H9 (cell line): ENCODE measurements around the gene KISS1R. TPM values are rescaled to one million over a fixed set of nuclear protein-coding genes. Genes with fewer than 3 reads are reported as not detected.
A peak's percentile ranks its signal among the peaks of the same experiment; 100 is the strongest.

ENCODE experiments used
- DNase-seq: peaks from one replicate; pipeline ENCODE4 v3.0.0-alpha.2; 2017
- H2AFZ ChIP-seq: one replicate; pipeline ENCODE4 v1.6.1; 2013; ENCODE audit warnings: mild to moderate bottlenecking, low read length, control low read depth, moderate library complexity
- H2AK5ac ChIP-seq: 2 replicates; pipeline ENCODE4 v1.6.1; 2013; ENCODE audit warnings: low read length, control low read depth, mixed read lengths; ENCODE audit not compliant: insufficient read length
- H2BK120ac ChIP-seq: one replicate; pipeline ENCODE4 v1.6.1; 2013; ENCODE audit warnings: low read depth, mild to moderate bottlenecking, low read length, control low read depth, inconsistent platforms; ENCODE audit not compliant: poor library complexity, severe bottlenecking
- H2BK12ac ChIP-seq: 2 replicates; pipeline ENCODE4 v1.6.1; 2013; ENCODE audit warnings: low read length, control low read depth, mixed read lengths, low read depth; ENCODE audit not compliant: insufficient read length
- H2BK15ac ChIP-seq: 2 replicates; pipeline ENCODE4 v1.6.1; 2013; ENCODE audit warnings: low read depth, low read length, control low read depth
- H2BK20ac ChIP-seq: one replicate; pipeline ENCODE4 v1.6.1; 2013; ENCODE audit warnings: low read depth, mild to moderate bottlenecking, low read length, control low read depth, inconsistent platforms; ENCODE audit not compliant: poor library complexity, severe bottlenecking
- H2BK5ac ChIP-seq: 2 replicates; pipeline ENCODE4 v1.6.1; 2013; ENCODE audit warnings: low read length, control low read depth, mixed read lengths; ENCODE audit not compliant: insufficient read length
- H3K14ac ChIP-seq: 2 replicates; pipeline ENCODE4 v1.6.1; 2013; ENCODE audit warnings: low read length, control low read depth; ENCODE audit not compliant: insufficient read depth
- H3K18ac ChIP-seq: 2 replicates; pipeline ENCODE4 v1.6.1; 2013; ENCODE audit warnings: low read depth, mild to moderate bottlenecking, mixed read lengths, low read length, control low read depth; ENCODE audit not compliant: insufficient read length
- H3K23ac ChIP-seq: 2 replicates; pipeline ENCODE4 v1.6.1; 2013; ENCODE audit warnings: low read length, control low read depth, mixed read lengths, low read depth; ENCODE audit not compliant: insufficient read length
- H3K23me2 ChIP-seq: 2 replicates; pipeline ENCODE4 v1.6.1; 2013; ENCODE audit warnings: low read depth, mild to moderate bottlenecking, mixed read lengths, low read length, control low read depth; ENCODE audit not compliant: insufficient read length, poor library complexity, severe bottlenecking
- H3K27ac ChIP-seq: 2 replicates; pipeline ENCODE4 v1.5.1; 2013; ENCODE audit warnings: low read length, control low read depth, mixed read lengths, low read depth; ENCODE audit not compliant: insufficient read length
- H3K27me3 ChIP-seq: 2 replicates; pipeline ENCODE4 v1.6.1; 2013; ENCODE audit warnings: low read length, control low read depth, inconsistent platforms; ENCODE audit not compliant: insufficient read depth
- H3K4ac ChIP-seq: 2 replicates; pipeline ENCODE4 v1.6.1; 2013; ENCODE audit warnings: low read depth, mild to moderate bottlenecking, control low read depth, inconsistent platforms, low read length, moderate library complexity
- H3K4me1 ChIP-seq: 2 replicates; pipeline ENCODE4 v1.6.1; 2013; ENCODE audit warnings: low read length, control low read depth, inconsistent platforms; ENCODE audit not compliant: insufficient read depth
- H3K4me2 ChIP-seq: 2 replicates; pipeline ENCODE4 v1.6.1; 2013; ENCODE audit warnings: low read length, control low read depth, mixed read lengths; ENCODE audit not compliant: insufficient read length, insufficient read depth
- H3K56ac ChIP-seq: 2 replicates; pipeline ENCODE4 v1.6.1; 2013; ENCODE audit warnings: low read depth, mild to moderate bottlenecking, mixed read lengths, low read length, control low read depth; ENCODE audit not compliant: insufficient read length
- H3K79me1 ChIP-seq: 2 replicates; pipeline ENCODE4 v1.6.1; 2013; ENCODE audit warnings: low read depth, mild to moderate bottlenecking, moderate library complexity, low read length, control low read depth, inconsistent platforms; ENCODE audit not compliant: insufficient read depth, poor library complexity, severe bottlenecking
- H3K79me2 ChIP-seq: 2 replicates; pipeline ENCODE4 v1.6.1; 2013; ENCODE audit warnings: low read length, control low read depth, inconsistent platforms; ENCODE audit not compliant: insufficient read depth
- H3K9ac ChIP-seq: 2 replicates; pipeline ENCODE4 v1.6.1; 2013; ENCODE audit warnings: low read length, control low read depth, mixed read lengths; ENCODE audit not compliant: insufficient read length; ENCODE audit errors: extremely low read depth
- H3K9me3 ChIP-seq: one replicate; pipeline ENCODE4 v1.6.1; 2013; ENCODE audit warnings: low read depth, low read length, inconsistent platforms; ENCODE audit not compliant: control insufficient read depth
- H3T11ph ChIP-seq: one replicate; pipeline ENCODE4 v1.6.1; 2013; ENCODE audit warnings: mild to moderate bottlenecking, low read length, control low read depth, inconsistent platforms
- H4K20me1 ChIP-seq: one replicate; pipeline ENCODE4 v1.6.1; 2013; ENCODE audit not compliant: control insufficient read depth, insufficient read length, insufficient read depth
- H4K5ac ChIP-seq: 2 replicates; pipeline ENCODE4 v1.6.1; 2013; ENCODE audit warnings: low read depth, mild to moderate bottlenecking, mixed read lengths, low read length, control low read depth; ENCODE audit not compliant: insufficient read length
- H4K8ac ChIP-seq: replicated peaks from 2 replicates; pipeline ENCODE4 v1.6.1; 2013; ENCODE audit warnings: low read length, control low read depth, mixed read lengths, low read depth; ENCODE audit not compliant: insufficient read length
- H4K91ac ChIP-seq: 2 replicates; pipeline ENCODE4 v1.6.1; 2013; ENCODE audit warnings: low read depth, mild to moderate bottlenecking, moderate library complexity, mixed read lengths, low read length, control low read depth; ENCODE audit not compliant: insufficient read length
- H3K27ac Mint-ChIP-seq, 3 experiments: 2 replicates in 2 of 3; 3 replicates in 1 of 3; pipeline ENCODE4 v1.8.0; 2020 to 2021; ENCODE audit warnings: mixed read lengths in 3 of 3, mild to moderate bottlenecking in 1 of 3, moderate library complexity in 1 of 3
- H3K27me3 Mint-ChIP-seq: 2 replicates; pipeline ENCODE4 v1.8.0; 2021; ENCODE audit warnings: low read depth, mild to moderate bottlenecking, moderate library complexity, mixed read lengths
- H3K36me3 Mint-ChIP-seq, 3 experiments: 2 replicates in 2 of 3; 3 replicates in 1 of 3; pipeline ENCODE4 v1.8.0; 2020 to 2021; ENCODE audit warnings: low read depth in 3 of 3, mixed read lengths in 3 of 3; ENCODE audit not compliant: insufficient read depth in 1 of 3
- H3K4me1 Mint-ChIP-seq, 2 experiments: 2 replicates each; pipeline ENCODE4 v1.8.0; 2020; ENCODE audit warnings: mixed read lengths in 2 of 2
- H3K4me3 Mint-ChIP-seq, 2 experiments: 2 replicates in 1 of 2; 3 replicates in 1 of 2; pipeline ENCODE4 v1.8.0; 2020 to 2021; ENCODE audit warnings: mild to moderate bottlenecking in 2 of 2, mixed read lengths in 2 of 2, moderate library complexity in 1 of 2
- H3K9me3 Mint-ChIP-seq, 2 experiments: 2 replicates in 1 of 2; 3 replicates in 1 of 2; pipeline ENCODE4 v1.8.0; 2020; ENCODE audit warnings: mild to moderate bottlenecking in 2 of 2, mixed read lengths in 2 of 2, moderate library complexity in 1 of 2
- WGBS: extraction: QIAGEN DNeasy Blood & Tissue Kit; methylation state at CpG from one replicate; pipeline ENCODE4 v1.1.7; 2013; ENCODE audit warnings: missing lambda C conversion rate, low lambda C conversion rate, mixed read lengths; ENCODE audit not compliant: insufficient read length; ENCODE audit errors: extremely low coverage; 5-methylcytosine and 5-hydroxymethylcytosine counted together
- total RNA-seq: library from RNA; stranded (reverse); gene quantifications from 2 replicates; pipeline ENCODE4 v1.2.1, GENCODE V29; 2021
- TF ChIP-seq, protein P1 (sequence below): fragments of 200-600 bp; sonication (generic); conservative IDR thresholded peaks from 3 replicates; pipeline ENCODE4 v1.8.0; 2021; ENCODE audit warnings: antibody characterized with exemption, mild to moderate bottlenecking

Gene KISS1R
- total RNA-seq, 1 experiment from 2014 or later = 3.3 TPM

DNA sequence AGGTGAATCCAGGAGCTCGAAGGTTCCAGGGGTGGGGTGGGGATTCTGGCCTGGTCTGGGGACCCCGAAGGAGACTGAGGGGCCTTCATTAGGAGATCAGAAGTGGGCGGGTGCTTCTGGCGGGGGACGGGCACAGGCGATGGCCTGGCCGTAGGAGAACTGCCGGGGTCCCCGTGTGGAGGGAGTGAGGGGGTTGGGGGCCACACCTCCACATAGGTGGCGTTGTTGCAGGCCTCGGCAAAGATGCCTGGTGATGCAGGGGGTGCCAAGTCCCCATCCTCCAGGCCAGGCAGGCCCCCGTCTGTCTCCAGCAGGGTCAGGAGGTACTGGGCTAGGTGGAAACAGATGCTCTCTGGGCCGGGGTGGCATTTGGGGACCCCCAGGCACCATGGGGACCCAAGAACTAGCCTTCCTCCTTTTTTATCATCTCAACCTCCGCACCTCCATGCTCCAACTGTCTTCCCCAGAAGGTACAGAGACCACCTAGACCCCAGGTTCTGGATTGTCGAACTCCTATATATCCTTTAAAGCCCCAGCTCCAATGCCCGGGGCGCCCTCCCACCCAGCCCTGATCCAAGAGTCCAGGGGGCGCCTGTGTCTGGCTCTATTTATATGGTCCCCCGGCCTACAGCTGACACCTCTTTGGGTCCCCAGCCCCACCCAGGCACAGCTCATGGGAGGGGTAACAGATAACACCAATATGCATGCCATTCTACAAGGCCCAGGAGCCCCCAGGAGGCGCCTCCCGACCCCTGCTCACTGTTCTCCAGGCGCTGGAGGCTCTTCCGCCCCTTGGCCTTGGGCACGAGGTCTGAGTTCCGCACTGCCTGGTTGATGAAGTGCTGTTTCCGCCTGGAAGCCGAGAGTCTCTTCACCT, 15.7 kb upstream of the KISS1R start:
- Histone ChIP-seq H3K27ac (no peak overlapping the region), H3K79me2 (peaks cover 3% of the 10 kb centered on the region; the same call in 1 of the 2 replicates), H3K79me1 (peaks cover 6% of the 10 kb centered on the region), H2BK15ac (no peak overlapping the region), H4K20me1 (no peaks in the 10 kb centered on the region), H4K8ac (no peak overlapping the region), H2AK5ac (no peak overlapping the region), H3K9me3 (no peaks in the 10 kb centered on the region), H3K9ac (no peak overlapping the region), H2BK5ac (no peak overlapping the region), H3K4me1 (no peaks in the 10 kb centered on the region; the same call in 1 of the 2 replicates), H3K23me2 (no peaks in the 10 kb centered on the region), H3K18ac (no peak overlapping the region), H3K4me2 (no peak overlapping the region), H3K56ac (no peak overlapping the region), H2AFZ (no peak overlapping the region), H2BK12ac (no peak overlapping the region), H3K4ac (no peak overlapping the region), H2BK20ac (no peak overlapping the region), H3K27me3 (no peaks in the 10 kb centered on the region), H2BK120ac (no peak overlapping the region), H4K5ac (no peak overlapping the region), H3T11ph (no peak overlapping the region), H3K14ac (no peak overlapping the region), H3K23ac (no peak overlapping the region), H4K91ac (no peak overlapping the region)
- peak overlapping the region in 1 of 2 experiments; percentile 42; a peak in 1 of 5 replicates for H3K4me3 Mint-ChIP-seq
- peaks cover 0 to 29% of the 10 kb centered on the region in 2 experiments; a peak in 2 of 4 replicates for H3K4me1 Mint-ChIP-seq
- no CpG with 5 or more reads among the region's 27 CpGs for WGBS
- H3K9me3 Mint-ChIP-seq = no peaks in the 10 kb centered on the region
- no peaks in the 10 kb centered on the region; the same call in 1 of the 2 replicates for H3K27me3 Mint-ChIP-seq
- TF ChIP-seq, protein P1, sequence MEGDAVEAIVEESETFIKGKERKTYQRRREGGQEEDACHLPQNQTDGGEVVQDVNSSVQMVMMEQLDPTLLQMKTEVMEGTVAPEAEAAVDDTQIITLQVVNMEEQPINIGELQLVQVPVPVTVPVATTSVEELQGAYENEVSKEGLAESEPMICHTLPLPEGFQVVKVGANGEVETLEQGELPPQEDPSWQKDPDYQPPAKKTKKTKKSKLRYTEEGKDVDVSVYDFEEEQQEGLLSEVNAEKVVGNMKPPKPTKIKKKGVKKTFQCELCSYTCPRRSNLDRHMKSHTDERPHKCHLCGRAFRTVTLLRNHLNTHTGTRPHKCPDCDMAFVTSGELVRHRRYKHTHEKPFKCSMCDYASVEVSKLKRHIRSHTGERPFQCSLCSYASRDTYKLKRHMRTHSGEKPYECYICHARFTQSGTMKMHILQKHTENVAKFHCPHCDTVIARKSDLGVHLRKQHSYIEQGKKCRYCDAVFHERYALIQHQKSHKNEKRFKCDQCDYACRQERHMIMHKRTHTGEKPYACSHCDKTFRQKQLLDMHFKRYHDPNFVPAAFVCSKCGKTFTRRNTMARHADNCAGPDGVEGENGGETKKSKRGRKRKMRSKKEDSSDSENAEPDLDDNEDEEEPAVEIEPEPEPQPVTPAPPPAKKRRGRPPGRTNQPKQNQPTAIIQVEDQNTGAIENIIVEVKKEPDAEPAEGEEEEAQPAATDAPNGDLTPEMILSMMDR = no peak
- DNase-seq = no peak
- H3K36me3 Mint-ChIP-seq = peaks cover 2 to 26% (median 26%) of the 10 kb centered on the region in 3 experiments; a peak in 5 of 7 replicates
- H3K27ac Mint-ChIP-seq = 0 out of 7 replicates have a peak overlapping the region, but pooled peaks of 1 of the 3 experiments have one; percentile 66
